ENCODE results near the gene CDH24.
A peak's percentile ranks its signal among the peaks of the same experiment; 100 is the strongest.

The CDH24 gene

GRCh38 chr14:23045419-23046357, 11.6 kb downstream of the CDH24 start:
- TF ChIP-seq, protein P1, sequence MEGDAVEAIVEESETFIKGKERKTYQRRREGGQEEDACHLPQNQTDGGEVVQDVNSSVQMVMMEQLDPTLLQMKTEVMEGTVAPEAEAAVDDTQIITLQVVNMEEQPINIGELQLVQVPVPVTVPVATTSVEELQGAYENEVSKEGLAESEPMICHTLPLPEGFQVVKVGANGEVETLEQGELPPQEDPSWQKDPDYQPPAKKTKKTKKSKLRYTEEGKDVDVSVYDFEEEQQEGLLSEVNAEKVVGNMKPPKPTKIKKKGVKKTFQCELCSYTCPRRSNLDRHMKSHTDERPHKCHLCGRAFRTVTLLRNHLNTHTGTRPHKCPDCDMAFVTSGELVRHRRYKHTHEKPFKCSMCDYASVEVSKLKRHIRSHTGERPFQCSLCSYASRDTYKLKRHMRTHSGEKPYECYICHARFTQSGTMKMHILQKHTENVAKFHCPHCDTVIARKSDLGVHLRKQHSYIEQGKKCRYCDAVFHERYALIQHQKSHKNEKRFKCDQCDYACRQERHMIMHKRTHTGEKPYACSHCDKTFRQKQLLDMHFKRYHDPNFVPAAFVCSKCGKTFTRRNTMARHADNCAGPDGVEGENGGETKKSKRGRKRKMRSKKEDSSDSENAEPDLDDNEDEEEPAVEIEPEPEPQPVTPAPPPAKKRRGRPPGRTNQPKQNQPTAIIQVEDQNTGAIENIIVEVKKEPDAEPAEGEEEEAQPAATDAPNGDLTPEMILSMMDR (conservative IDR thresholded peaks at IDR 0.05; ENCODE audit: control insufficient read depth, insufficient read depth, low read depth, low read length), result no peak
- DNase-seq (ENCODE audit: low read depth), result no peak

DNA sequence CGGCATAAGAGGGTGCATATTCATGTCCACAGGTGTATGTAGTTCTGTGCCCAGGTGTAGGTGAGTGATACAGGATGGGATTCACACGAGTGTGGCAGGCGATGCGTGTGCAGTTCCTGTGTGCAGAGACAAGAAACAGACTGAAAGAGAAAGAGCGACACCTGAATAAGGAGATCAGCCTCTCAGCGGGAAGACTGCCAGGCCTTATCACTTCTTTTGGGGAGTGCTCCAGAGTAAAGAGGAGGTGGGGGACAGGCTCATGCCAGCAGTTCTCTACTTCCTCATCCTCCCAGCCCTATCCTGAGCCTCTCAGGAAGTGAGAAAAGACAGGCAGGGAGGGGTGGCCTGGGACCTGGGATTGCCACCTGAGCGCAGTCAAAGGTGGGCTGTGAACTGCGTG, 12.5 kb downstream of the CDH24 start:
- DNase-seq (ENCODE audit: low read depth), result no peak
- TF ChIP-seq, protein P1 (conservative IDR thresholded peaks at IDR 0.05; ENCODE audit: control insufficient read depth, insufficient read depth, low read depth, low read length), result no peak
- H3K4me3 ChIP-seq (ENCODE audit: control insufficient read depth, low read depth, low read length), result no peak overlapping the region

More at GRCh38 chr14:23045419-23046357, 11.6 kb downstream of the CDH24 start:
- H3K4me3 ChIP-seq (ENCODE audit: control insufficient read depth, low read depth, low read length), result no peak overlapping the region

GRCh38 chr14:23043754-23044153, 13.6 kb downstream of the CDH24 start:
- no peak for DNase-seq (ENCODE audit: low read depth)

DNA sequence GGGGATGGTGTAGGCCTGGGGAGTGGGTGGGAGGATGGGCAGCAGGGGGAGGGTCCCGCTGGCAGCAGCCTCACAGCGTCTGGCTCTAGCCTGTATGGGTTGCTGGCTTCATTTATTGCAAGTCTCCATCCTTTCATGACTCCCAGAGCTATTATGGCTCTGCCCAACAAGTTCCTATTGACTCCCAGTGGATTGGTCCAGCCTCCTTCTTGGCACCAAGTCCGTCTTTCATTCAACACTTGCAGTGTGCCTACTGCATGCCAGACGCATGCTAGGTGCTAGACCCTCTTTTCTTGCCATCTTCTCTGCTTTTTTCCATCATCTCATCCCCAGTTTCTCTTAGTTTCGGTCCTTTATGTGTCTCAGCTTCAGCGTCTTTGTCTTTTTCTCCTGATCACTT, 14.2 kb downstream of the CDH24 start:
- TF ChIP-seq, protein P1 (conservative IDR thresholded peaks at IDR 0.05; ENCODE audit: control insufficient read depth, insufficient read depth, low read depth, low read length), result no peak
- no peak for DNase-seq (ENCODE audit: low read depth)

More at GRCh38 chr14:23043754-23044153, 13.6 kb downstream of the CDH24 start:
- H3K4me3 ChIP-seq (ENCODE audit: control insufficient read depth, low read depth, low read length), result no peak overlapping the region
- TF ChIP-seq, protein P1 (conservative IDR thresholded peaks at IDR 0.05; ENCODE audit: control insufficient read depth, insufficient read depth, low read depth, low read length), result no peak

DNA sequence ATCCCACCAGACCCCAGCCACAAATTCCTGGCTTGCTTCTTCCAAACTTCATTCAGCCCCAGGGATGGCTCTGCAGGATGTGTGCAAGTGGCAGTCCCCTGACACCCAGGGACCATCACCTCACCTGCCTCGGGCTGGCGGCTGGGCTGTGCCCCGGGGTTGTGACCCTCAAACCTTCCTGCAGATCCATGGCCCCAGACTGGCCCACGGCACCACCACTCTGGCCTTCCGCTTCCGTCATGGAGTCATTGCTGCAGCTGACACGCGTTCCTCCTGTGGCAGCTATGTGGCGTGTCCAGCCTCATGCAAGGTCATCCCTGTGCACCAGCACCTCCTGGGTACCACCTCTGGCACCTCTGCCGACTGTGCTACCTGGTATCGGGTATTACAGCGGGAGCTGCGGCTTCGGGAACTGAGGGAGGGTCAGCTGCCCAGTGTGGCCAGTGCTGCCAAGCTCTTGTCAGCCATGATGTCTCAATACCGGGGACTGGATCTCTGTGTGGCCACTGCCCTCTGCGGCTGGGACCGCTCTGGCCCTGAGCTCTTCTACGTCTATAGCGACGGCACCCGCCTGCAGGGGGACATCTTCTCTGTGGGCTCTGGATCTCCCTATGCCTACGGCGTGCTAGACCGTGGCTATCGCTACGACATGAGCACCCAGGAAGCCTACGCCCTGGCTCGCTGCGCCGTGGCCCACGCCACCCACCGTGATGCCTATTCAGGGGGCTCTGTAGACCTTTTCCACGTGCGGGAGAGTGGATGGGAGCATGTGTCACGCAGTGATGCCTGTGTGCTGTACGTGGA, 15.0 kb downstream of the CDH24 start, which contains the start of gene PSMB11:
Gene PSMB11 (plus strand): TSS at position 51 of the 804 bp plus-strand sequence. CDS start 14 bp downstream, at position 65.
- no peak within 1 kb of the TSS for H3K4me3 ChIP-seq (ENCODE audit: control insufficient read depth, low read depth, low read length)
- TF ChIP-seq, protein P1 (conservative IDR thresholded peaks at IDR 0.05; ENCODE audit: control insufficient read depth, insufficient read depth, low read depth, low read length), result no peak
- DNase-seq (ENCODE audit: low read depth), result no peak

More for the DNA sequence above, 14.2 kb downstream of the CDH24 start:
- no peak overlapping the region for H3K4me3 ChIP-seq (ENCODE audit: control insufficient read depth, low read depth, low read length)

DNA sequence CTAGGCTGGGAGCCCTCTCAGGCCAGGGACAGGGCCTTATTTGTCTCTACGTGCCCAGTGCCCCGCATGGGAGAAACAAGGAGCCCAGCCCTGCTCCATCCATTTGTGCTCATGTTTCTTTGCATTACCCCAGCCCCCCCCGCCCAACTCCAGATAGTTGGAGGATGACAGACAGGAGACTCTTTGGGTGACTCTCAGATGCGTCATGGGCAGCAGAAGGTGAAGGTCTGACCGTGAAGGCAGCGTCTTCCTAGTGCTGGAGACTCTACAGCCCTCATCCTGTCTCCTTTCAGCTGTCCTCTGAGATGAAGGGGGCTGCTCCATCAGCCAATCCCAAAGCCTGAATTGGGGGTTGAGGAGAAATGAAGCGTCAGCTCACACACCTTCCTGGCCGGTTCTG, 15.6 kb downstream of the CDH24 start:
- DNase-seq (ENCODE audit: low read depth), result peak; percentile 44
- TF ChIP-seq, protein P1 (conservative IDR thresholded peaks at IDR 0.05; ENCODE audit: control insufficient read depth, insufficient read depth, low read depth, low read length), result no peak
- H3K4me3 ChIP-seq (ENCODE audit: control insufficient read depth, low read depth, low read length), result no peak overlapping the region
